Ovary (tissue), 3 donors: ENCODE data around the gene ADPRM.

Experiments used
- CTCF ChIP-seq, 3 donors: fragments of 450-650 bp in 2 of 3; fragments of 200-600 bp in 1 of 3; IDR thresholded peaks; one replicate each; pipeline versions ENCODE4 v1.5.1 to v1.8.0; 2016 to 2022; ENCODE audit warnings: antibody characterized with exemption in 3 of 3, mild to moderate bottlenecking in 1 of 3
- EP300 ChIP-seq: sonication (generic); formaldehyde crosslinking; IDR thresholded peaks from one replicate; pipeline ENCODE4 v1.6.1; 2017; ENCODE audit warnings: antibody characterized with exemption
- donor health status: DM: no; HTN: no; CAD: no.

- TF ChIP-seq EP300 (no peak), CTCF (IDR thresholded peaks at IDR 0.05) (no peak)
These were observed 42.0 kb downstream of the ADPRM start for GRCh38 chr17:10739386-10739785.
